CD14-positive monocyte (primary cell): ENCODE results near the gene HSPA12B. TPM values are rescaled to one million over a fixed set of nuclear protein-coding genes. Genes with fewer than 3 reads are reported as not detected.

ENCODE experiments used
- DNase-seq, 3 donors: peaks; one replicate each; pipeline ENCODE4 v3.0.0-alpha.2; 2011 to 2022
- H2AFZ ChIP-seq: 2 replicates; pipeline ENCODE4 v1.6.0; 2012; ENCODE audit warnings: mild to moderate bottlenecking, low read depth, low read length, inconsistent platforms; ENCODE audit not compliant: insufficient read depth, poor library complexity, severe bottlenecking
- H3K27ac ChIP-seq, 2 donors: 1 replicate in 1 of 2; 2 replicates in 1 of 2; pipeline ENCODE4 v1.5.1; 2012 to 2013; ENCODE audit warnings: low read length in 2 of 2, control low read depth in 1 of 2, inconsistent platforms in 1 of 2, low read depth in 1 of 2, mild to moderate bottlenecking in 1 of 2
- H3K27me3 ChIP-seq, 2 donors: one replicate each; pipeline versions ENCODE4 v1.6.0 to v1.6.1; 2011 to 2013; ENCODE audit warnings: low read length in 2 of 2; ENCODE audit not compliant: control insufficient read depth in 2 of 2, insufficient read depth in 2 of 2
- H3K36me3 ChIP-seq, 2 donors: replicated peaks in 1 of 2; 1 replicate in 1 of 2; 2 replicates in 1 of 2; pipeline versions ENCODE4 v1.5.1 to v1.6.1; 2012 to 2013; ENCODE audit warnings: low read length in 2 of 2, control low read depth in 1 of 2, inconsistent platforms in 1 of 2, mild to moderate bottlenecking in 1 of 2; ENCODE audit not compliant: insufficient read depth in 2 of 2, control insufficient read depth in 1 of 2
- H3K4me1 ChIP-seq, 2 donors: 1 replicate in 1 of 2; 2 replicates in 1 of 2; pipeline versions ENCODE4 v1.5.1 to v1.6.1; 2012 to 2013; ENCODE audit warnings: low read length in 2 of 2, control low read depth in 1 of 2, inconsistent platforms in 1 of 2, mild to moderate bottlenecking in 1 of 2, moderate library complexity in 1 of 2; ENCODE audit not compliant: insufficient read depth in 2 of 2, control insufficient read depth in 1 of 2
- H3K4me2 ChIP-seq: replicated peaks from 2 replicates; pipeline ENCODE3; 2012; ENCODE audit warnings: low read length, moderate library complexity, mild to moderate bottlenecking; ENCODE audit not compliant: poor library complexity, severe bottlenecking; ENCODE audit errors: extremely low read depth
- H3K4me3 ChIP-seq, 3 experiments: fragments of 200-600 bp in 1 of 3; sonication (generic) in 1 of 3; replicated peaks in 1 of 3; 1 replicate in 2 of 3; 2 replicates in 1 of 3; pipeline ENCODE4 v1.5.1; 2011 to 2013; ENCODE audit warnings: low read length in 3 of 3, mild to moderate bottlenecking in 3 of 3, control low read depth in 2 of 3, low read depth in 2 of 3, inconsistent platforms in 1 of 3, moderate library complexity in 1 of 3
- H3K79me2 ChIP-seq: 2 replicates; pipeline ENCODE4 v1.6.0; 2012; ENCODE audit warnings: mild to moderate bottlenecking, control low read depth, inconsistent platforms, low read length, moderate library complexity; ENCODE audit not compliant: insufficient read depth
- H3K9ac ChIP-seq: 2 replicates; pipeline ENCODE4 v1.6.0; 2017; ENCODE audit warnings: low read length, mild to moderate bottlenecking; ENCODE audit not compliant: insufficient read depth, poor library complexity, severe bottlenecking
- H3K9me3 ChIP-seq, 2 donors: replicated peaks in 1 of 2; 1 replicate in 1 of 2; 2 replicates in 1 of 2; pipeline versions ENCODE4 v1.5.1 to v1.6.1; 2012 to 2013; ENCODE audit warnings: low read length in 2 of 2, control low read depth in 1 of 2; ENCODE audit not compliant: control insufficient read depth in 1 of 2, insufficient read depth in 1 of 2
- H4K20me1 ChIP-seq: 2 replicates; pipeline ENCODE4 v1.6.0; 2012; ENCODE audit warnings: mild to moderate bottlenecking, low read length, control low read depth, moderate library complexity; ENCODE audit not compliant: insufficient read depth
- H3K27ac Mint-ChIP-seq, 7 donors: one replicate each; pipeline ENCODE4 v1.8.0; 2020; ENCODE audit warnings: mild to moderate bottlenecking in 7 of 7, mixed read lengths in 7 of 7, moderate library complexity in 6 of 7, inconsistent platforms in 2 of 7
- H3K27me3 Mint-ChIP-seq, 3 donors: one replicate each; pipeline ENCODE4 v1.8.0; 2021 to 2022; ENCODE audit warnings: low read depth in 3 of 3, mild to moderate bottlenecking in 3 of 3, mixed read lengths in 3 of 3, moderate library complexity in 3 of 3, inconsistent platforms in 1 of 3
- H3K36me3 Mint-ChIP-seq, 2 donors: one replicate each; pipeline ENCODE4 v1.8.0; 2020; ENCODE audit warnings: mixed read lengths in 2 of 2, inconsistent platforms in 1 of 2, mild to moderate bottlenecking in 1 of 2
- H3K4me1 Mint-ChIP-seq: one replicate; pipeline ENCODE4 v1.8.0; 2020; ENCODE audit warnings: mild to moderate bottlenecking, mixed read lengths
- H3K4me3 Mint-ChIP-seq, 2 donors: one replicate each; pipeline ENCODE4 v1.8.0; 2020; ENCODE audit warnings: mild to moderate bottlenecking in 2 of 2, mixed read lengths in 2 of 2, moderate library complexity in 1 of 2
- H3K9me3 Mint-ChIP-seq, 7 donors: one replicate each; pipeline ENCODE4 v1.8.0; 2020 to 2022; ENCODE audit warnings: mixed read lengths in 7 of 7, mild to moderate bottlenecking in 6 of 7, moderate library complexity in 6 of 7, inconsistent platforms in 2 of 7
- CTCF ChIP-seq: fragments of 200-600 bp; IDR thresholded peaks from one replicate; pipeline ENCODE4 v1.8.0; 2022; ENCODE audit warnings: antibody characterized with exemption, mild to moderate bottlenecking
- WGBS: methylation state at CpG from one replicate; pipeline ENCODE4 v1.1.5; 2013; ENCODE audit warnings: missing lambda C conversion rate; ENCODE audit not compliant: insufficient coverage; 5-methylcytosine and 5-hydroxymethylcytosine counted together
- intact Hi-C, 2 donors: fragments of 100-400 bp; cut with micrococcal nuclease; formaldehyde crosslinking; loops; one replicate each; pipeline versions ENCODE4 v1.15.0 to v1.15.1; 2023
- polyA plus RNA-seq, 3 donors: library from polyadenylated mRNA; depleted of rRNA in 1 of 3; unstranded in 2 of 3; stranded (reverse) in 1 of 3; fragments of 300-500 nt in 2 of 3; fragments of >200 nt in 1 of 3; fragmentation: Illumina TruSeq in 2 of 3; gene quantifications; 1 replicate in 2 of 3; 2 replicates in 1 of 3; pipeline ENCODE4 v1.2.3, GENCODE V29; 2012 to 2021

Gene HSPA12B
- polyA plus RNA-seq, 3 donors, result not detected

GRCh38 chr20:3738111-3739053 is 5.9 kb downstream of the HSPA12B start:
- Mint-ChIP-seq H3K9me3 (peaks cover 0 to under 1% (median 0%) of the 10 kb centered on the region in 7 donors), H3K36me3 (no peaks in the 10 kb centered on the region), H3K27me3 (peaks cover 11 to 16% (median 15%) of the 10 kb centered on the region in 3 donors), H3K4me1 (peaks cover 2% of the 10 kb centered on the region), H3K27ac (no peak overlapping the region), H3K4me3 (no peak overlapping the region)
- Histone ChIP-seq H3K79me2 (no peaks in the 10 kb centered on the region), H2AFZ (no peak overlapping the region), H3K27ac (no peak overlapping the region), H4K20me1 (no peaks in the 10 kb centered on the region), H3K4me2 (no peak overlapping the region), H3K27me3 (peaks cover 0 to 3% of the 10 kb centered on the region in 2 donors), H3K9me3 (no peaks in the 10 kb centered on the region), H3K9ac (no peak overlapping the region), H3K36me3 (no peaks in the 10 kb centered on the region), H3K4me1 (no peaks in the 10 kb centered on the region), H3K4me3 (no peak overlapping the region)
- no peak for TF ChIP-seq CTCF
- DNase-seq, result no peak
- intact Hi-C loops, result no loop called here
- WGBS, result 88% methylated on average over 7 of the region's 11 CpGs

GRCh38 chr20:3739054-3739925 is 6.8 kb downstream of the HSPA12B start:
- Histone ChIP-seq H3K9ac (no peak overlapping the region), H4K20me1 (no peaks in the 10 kb centered on the region), H2AFZ (no peak overlapping the region), H3K27ac (no peak overlapping the region), H3K4me2 (no peak overlapping the region), H3K79me2 (no peaks in the 10 kb centered on the region), H3K27me3 (no peaks in the 10 kb centered on the region), H3K36me3 (no peaks in the 10 kb centered on the region), H3K4me1 (peaks cover 0 to 1% of the 10 kb centered on the region in 2 donors), H3K4me3 (no peak overlapping the region), H3K9me3 (no peaks in the 10 kb centered on the region)
- Mint-ChIP-seq H3K27me3 (peaks cover 6 to 15% (median 8%) of the 10 kb centered on the region in 3 donors), H3K27ac (no peak overlapping the region), H3K4me1 (peaks cover 1% of the 10 kb centered on the region), H3K4me3 (no peak overlapping the region), H3K9me3 (no peaks in the 10 kb centered on the region), H3K36me3 (no peaks in the 10 kb centered on the region)
- DNase-seq, result no peak
- intact Hi-C loops, result no loop called here
- WGBS, result 93% methylated on average over 18 of the region's 19 CpGs
- no peak for TF ChIP-seq CTCF
